HEK293 (cell line): ENCODE measurements around the gene NAALADL2.

Experiments
- CTCF ChIA-PET: fragments of 350-600 bp; formaldehyde crosslinking; extraction: SDS; loops from one replicate; lab custom pipeline; 2021; ENCODE audit warnings: antibody characterized with exemption; lab: Yijun Ruan, JAX
- POLR2A ChIA-PET: fragments of 300-600 bp; formaldehyde crosslinking; extraction: SDS; loops from one replicate; lab custom pipeline; 2020; ENCODE audit warnings: antibody characterized with exemption, inconsistent platforms; lab: Yijun Ruan, JAX
- H3K27ac ChIP-seq: fragments of 200-500 bp; sonication (Bioruptor generic); 2 replicates; pipeline ENCODE4 v1.5.1; 2014; ENCODE audit warnings: low read depth, low read length, control low read depth, inconsistent platforms; ENCODE audit errors: extremely low read depth
- H3K36me3 ChIP-seq, 2 experiments: fragments of 200-500 bp in 1 of 2; sonication (Bioruptor generic) in 1 of 2; 1 replicate in 1 of 2; 2 replicates in 1 of 2; pipeline ENCODE4 v1.5.1; 2014 to 2017; ENCODE audit warnings: inconsistent platforms in 2 of 2, low read length in 2 of 2; ENCODE audit not compliant: control insufficient read depth in 2 of 2, insufficient read depth in 1 of 2
- H3K4me1 ChIP-seq: fragments of 200-500 bp; sonication (Bioruptor generic); 2 replicates; pipeline ENCODE4 v1.5.1; 2014; ENCODE audit warnings: mild to moderate bottlenecking, low read length, inconsistent platforms; ENCODE audit not compliant: control insufficient read depth, insufficient read depth
- H3K4me3 ChIP-seq: 2 replicates; pipeline ENCODE4 v1.5.1; 2011; ENCODE audit warnings: low read depth, mild to moderate bottlenecking, control low read depth, low read length, moderate library complexity
- H3K9me3 ChIP-seq: fragments of 200-500 bp; sonication (Bioruptor generic); 2 replicates; pipeline ENCODE4 v1.5.1; 2014; ENCODE audit warnings: low read depth, low read length, inconsistent platforms; ENCODE audit not compliant: control insufficient read depth, insufficient read depth
- IKZF3 ChIP-seq: fragments of 450-650 bp; IDR thresholded peaks from 2 replicates; pipeline ENCODE4 v1.5.0; 2018; ENCODE audit warnings: missing biosample characterization, mild to moderate bottlenecking, missing genetic modification characterization, moderate library complexity
- SP3 ChIP-seq: fragments of 450-650 bp; formaldehyde crosslinking; IDR thresholded peaks from 2 replicates; pipeline ENCODE4 v1.5.1; 2016; ENCODE audit warnings: missing biosample characterization, missing genetic modification characterization
- TRIM28 ChIP-seq: IDR thresholded peaks from 2 replicates; pipeline ENCODE4 v1.6.1; 2011; ENCODE audit warnings: low read length, control low read depth, borderline replicate concordance
- ZBTB8A ChIP-seq: fragments of 450-650 bp; formaldehyde crosslinking; IDR thresholded peaks from 2 replicates; pipeline ENCODE4 v1.5.1; 2016; ENCODE audit warnings: missing biosample characterization, missing genetic modification characterization
- ZIC2 ChIP-seq: fragments of 450-650 bp; formaldehyde crosslinking; IDR thresholded peaks from 2 replicates; pipeline ENCODE4 v1.5.1; 2016; ENCODE audit warnings: missing biosample characterization, missing genetic modification characterization
- ZNF221 ChIP-seq: fragments of 450-650 bp; formaldehyde crosslinking; IDR thresholded peaks from 2 replicates; pipeline ENCODE4 v1.5.1; 2017; ENCODE audit warnings: missing biosample characterization, missing genetic modification characterization, borderline replicate concordance
- ZNF23 ChIP-seq: fragments of 450-650 bp; formaldehyde crosslinking; IDR thresholded peaks from 2 replicates; pipeline ENCODE4 v1.5.1; 2016; ENCODE audit warnings: missing biosample characterization, missing genetic modification characterization, borderline replicate concordance
- ZNF24 ChIP-seq: fragments of 450-650 bp; formaldehyde crosslinking; IDR thresholded peaks from 2 replicates; pipeline ENCODE4 v1.5.1; 2016; ENCODE audit warnings: missing biosample characterization, missing genetic modification characterization
- ZNF521 ChIP-seq: fragments of 450-650 bp; formaldehyde crosslinking; IDR thresholded peaks from 2 replicates; pipeline ENCODE4 v1.5.1; 2017; ENCODE audit warnings: missing biosample characterization, mild to moderate bottlenecking, missing genetic modification characterization
- ZNF549 ChIP-seq: fragments of 450-650 bp; IDR thresholded peaks from 2 replicates; pipeline ENCODE4 v1.5.1; 2018; ENCODE audit warnings: missing biosample characterization, missing genetic modification characterization, mild to moderate bottlenecking, inconsistent platforms, moderate library complexity
- ZNF558 ChIP-seq: fragments of 450-650 bp; formaldehyde crosslinking; IDR thresholded peaks from 2 replicates; pipeline ENCODE4 v1.5.1; 2016; ENCODE audit warnings: missing biosample characterization, missing genetic modification characterization
- ZNF600 ChIP-seq: fragments of 450-650 bp; formaldehyde crosslinking; IDR thresholded peaks from 2 replicates; pipeline ENCODE4 v1.5.1; 2016; ENCODE audit warnings: missing biosample characterization, missing genetic modification characterization
- ZNF707 ChIP-seq: fragments of 450-650 bp; formaldehyde crosslinking; IDR thresholded peaks from 2 replicates; pipeline ENCODE4 v1.5.1; 2016; ENCODE audit warnings: missing biosample characterization, missing genetic modification characterization
- ZNF76 ChIP-seq: fragments of 450-650 bp; formaldehyde crosslinking; IDR thresholded peaks from 2 replicates; pipeline ENCODE4; 2016; ENCODE audit warnings: low read depth, missing biosample characterization, missing genetic modification characterization, borderline replicate concordance
- ZNF792 ChIP-seq: fragments of 450-650 bp; formaldehyde crosslinking; IDR thresholded peaks from 2 replicates; pipeline ENCODE4 v1.5.1; 2016; ENCODE audit warnings: missing biosample characterization, missing genetic modification characterization
- TF ChIP-seq, protein P1 (sequence below): fragments of 450-650 bp; formaldehyde crosslinking; IDR thresholded peaks from 2 replicates; pipeline ENCODE4 v1.5.1; 2016; ENCODE audit warnings: missing biosample characterization, missing genetic modification characterization
- TF ChIP-seq, protein P2 (sequence below): fragments of 450-650 bp; formaldehyde crosslinking; IDR thresholded peaks from 2 replicates; pipeline ENCODE4 v1.5.1; 2016; ENCODE audit warnings: missing biosample characterization, missing genetic modification characterization
- TF ChIP-seq, protein P3 (sequence below): fragments of 450-650 bp; formaldehyde crosslinking; IDR thresholded peaks from 2 replicates; pipeline ENCODE4 v1.5.1; 2017; ENCODE audit warnings: missing biosample characterization, mild to moderate bottlenecking, missing genetic modification characterization, moderate library complexity
- TF ChIP-seq, protein P4 (sequence below): fragments of 450-650 bp; formaldehyde crosslinking; IDR thresholded peaks from 2 replicates; pipeline ENCODE4 v1.5.1; 2016; ENCODE audit warnings: missing biosample characterization, missing genetic modification characterization

The NAALADL2 gene

DNA sequence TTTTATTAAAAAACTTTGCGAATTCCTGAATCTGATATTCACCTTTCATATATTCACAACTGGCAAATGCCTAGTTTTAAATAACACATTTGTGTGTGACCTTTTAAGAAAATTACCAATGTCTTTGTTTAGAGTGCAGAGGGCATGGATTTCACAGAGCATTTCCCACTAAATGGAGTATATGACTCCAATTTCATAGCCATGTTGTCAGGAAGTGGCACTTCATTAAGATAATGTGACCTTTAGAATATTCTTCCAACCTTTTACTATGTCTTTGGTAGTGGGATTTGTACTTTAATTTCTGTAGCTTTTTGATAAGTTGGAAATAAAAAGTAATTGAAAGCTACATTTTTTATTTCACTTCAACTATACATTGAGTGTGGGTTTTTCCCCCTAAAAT is 188.7 kb downstream of the NAALADL2 start (continued):
- no peak for TF ChIP-seq SP3 (tag by site-specific recombination)
- TF ChIP-seq ZNF521 (tag by site-specific recombination) = no peak

DNA sequence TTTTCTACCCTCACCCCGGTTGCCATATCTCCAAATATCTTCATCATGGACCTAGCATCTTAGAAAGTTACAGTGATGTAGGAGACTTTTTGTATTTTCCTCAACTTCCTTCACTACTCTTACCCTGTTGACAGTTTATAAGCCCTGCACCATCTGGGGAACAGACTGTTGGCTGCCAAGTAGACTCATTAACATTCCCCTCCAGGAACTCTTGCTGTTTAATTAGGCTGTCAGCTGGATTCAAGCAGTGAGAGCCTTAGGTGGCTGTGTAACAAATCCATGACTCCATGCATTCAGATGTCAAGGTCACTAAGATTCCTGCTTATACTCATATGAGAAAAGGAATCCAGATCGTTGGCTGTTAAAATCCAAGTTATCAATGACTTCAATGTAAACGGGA is 198.3 kb downstream of the NAALADL2 start:
- ChIA-PET POLR2A (no interaction called here), CTCF (interaction anchor here (0.6 kb wide), 1 partner anchor 1283 kb away, joined by 4 read pairs; no protein-coding TSS in a partner anchor)
- no peaks in the 10 kb centered on the region for H3K9me3 ChIP-seq
- H3K4me1 ChIP-seq = no peaks in the 10 kb centered on the region
- no peak overlapping the region for H3K27ac ChIP-seq
- no peak for TF ChIP-seq ZNF23 (tag by site-specific recombination)
- TF ChIP-seq ZNF600 = no peak
- no peak for TF ChIP-seq TRIM28
- TF ChIP-seq ZIC2 (tag by site-specific recombination) = peak; percentile 52; the same call in 1 of the 2 replicates
- no peak for TF ChIP-seq ZNF221
- H3K36me3 ChIP-seq = no peaks in the 10 kb centered on the region
- H3K4me3 ChIP-seq = no peak overlapping the region

DNA sequence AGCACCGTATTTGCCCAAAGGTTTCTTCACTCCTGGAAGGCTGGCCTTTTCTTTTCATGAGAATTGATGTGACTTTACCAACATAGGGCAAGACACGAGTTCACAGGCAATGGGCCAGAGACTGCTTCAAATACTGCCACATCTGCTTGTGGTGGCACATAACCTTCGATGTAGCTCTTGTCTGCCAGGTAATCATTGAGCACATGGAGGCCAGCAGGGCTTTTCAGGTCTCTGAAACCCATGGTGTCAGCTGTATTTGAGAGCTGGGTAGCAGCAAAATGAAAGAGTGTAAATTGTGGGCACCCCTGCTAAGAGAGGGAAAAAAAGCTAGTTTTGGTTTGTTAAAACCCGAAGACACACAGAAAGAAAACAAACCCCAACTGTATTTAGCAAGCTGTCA is 200.7 kb downstream of the NAALADL2 start:
- TF ChIP-seq ZNF24 (tag by site-specific recombination) = no peak
- TF ChIP-seq, protein P1, sequence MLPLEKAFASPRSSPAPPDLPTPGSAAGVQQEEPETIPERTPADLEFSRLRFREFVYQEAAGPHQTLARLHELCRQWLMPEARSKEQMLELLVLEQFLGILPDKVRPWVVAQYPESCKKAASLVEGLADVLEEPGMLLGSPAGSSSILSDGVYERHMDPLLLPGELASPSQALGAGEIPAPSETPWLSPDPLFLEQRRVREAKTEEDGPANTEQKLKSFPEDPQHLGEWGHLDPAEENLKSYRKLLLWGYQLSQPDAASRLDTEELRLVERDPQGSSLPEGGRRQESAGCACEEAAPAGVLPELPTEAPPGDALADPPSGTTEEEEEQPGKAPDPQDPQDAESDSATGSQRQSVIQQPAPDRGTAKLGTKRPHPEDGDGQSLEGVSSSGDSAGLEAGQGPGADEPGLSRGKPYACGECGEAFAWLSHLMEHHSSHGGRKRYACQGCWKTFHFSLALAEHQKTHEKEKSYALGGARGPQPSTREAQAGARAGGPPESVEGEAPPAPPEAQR (tag by site-specific recombination) = no peak
- TF ChIP-seq, protein P2, sequence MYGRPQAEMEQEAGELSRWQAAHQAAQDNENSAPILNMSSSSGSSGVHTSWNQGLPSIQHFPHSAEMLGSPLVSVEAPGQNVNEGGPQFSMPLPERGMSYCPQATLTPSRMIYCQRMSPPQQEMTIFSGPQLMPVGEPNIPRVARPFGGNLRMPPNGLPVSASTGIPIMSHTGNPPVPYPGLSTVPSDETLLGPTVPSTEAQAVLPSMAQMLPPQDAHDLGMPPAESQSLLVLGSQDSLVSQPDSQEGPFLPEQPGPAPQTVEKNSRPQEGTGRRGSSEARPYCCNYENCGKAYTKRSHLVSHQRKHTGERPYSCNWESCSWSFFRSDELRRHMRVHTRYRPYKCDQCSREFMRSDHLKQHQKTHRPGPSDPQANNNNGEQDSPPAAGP (tag by site-specific recombination) = no peak
- TF ChIP-seq, protein P3, sequence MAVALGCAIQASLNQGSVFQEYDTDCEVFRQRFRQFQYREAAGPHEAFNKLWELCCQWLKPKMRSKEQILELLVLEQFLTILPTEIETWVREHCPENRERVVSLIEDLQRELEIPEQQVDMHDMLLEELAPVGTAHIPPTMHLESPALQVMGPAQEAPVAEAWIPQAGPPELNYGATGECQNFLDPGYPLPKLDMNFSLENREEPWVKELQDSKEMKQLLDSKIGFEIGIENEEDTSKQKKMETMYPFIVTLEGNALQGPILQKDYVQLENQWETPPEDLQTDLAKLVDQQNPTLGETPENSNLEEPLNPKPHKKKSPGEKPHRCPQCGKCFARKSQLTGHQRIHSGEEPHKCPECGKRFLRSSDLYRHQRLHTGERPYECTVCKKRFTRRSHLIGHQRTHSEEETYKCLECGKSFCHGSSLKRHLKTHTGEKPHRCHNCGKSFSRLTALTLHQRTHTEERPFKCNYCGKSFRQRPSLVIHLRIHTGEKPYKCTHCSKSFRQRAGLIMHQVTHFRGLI (tag by site-specific recombination) = no peak
- no peak for TF ChIP-seq ZNF549 (tag by site-specific recombination)
- no peak for TF ChIP-seq IKZF3 (tag by site-specific recombination)
- no peak for TF ChIP-seq ZNF792
- TF ChIP-seq ZNF558 (tag by site-specific recombination) = no peak
- TF ChIP-seq ZNF76 (tag by site-specific recombination) = no peak
- TF ChIP-seq ZBTB8A (tag by site-specific recombination) = no peak
- TF ChIP-seq, protein P4, sequence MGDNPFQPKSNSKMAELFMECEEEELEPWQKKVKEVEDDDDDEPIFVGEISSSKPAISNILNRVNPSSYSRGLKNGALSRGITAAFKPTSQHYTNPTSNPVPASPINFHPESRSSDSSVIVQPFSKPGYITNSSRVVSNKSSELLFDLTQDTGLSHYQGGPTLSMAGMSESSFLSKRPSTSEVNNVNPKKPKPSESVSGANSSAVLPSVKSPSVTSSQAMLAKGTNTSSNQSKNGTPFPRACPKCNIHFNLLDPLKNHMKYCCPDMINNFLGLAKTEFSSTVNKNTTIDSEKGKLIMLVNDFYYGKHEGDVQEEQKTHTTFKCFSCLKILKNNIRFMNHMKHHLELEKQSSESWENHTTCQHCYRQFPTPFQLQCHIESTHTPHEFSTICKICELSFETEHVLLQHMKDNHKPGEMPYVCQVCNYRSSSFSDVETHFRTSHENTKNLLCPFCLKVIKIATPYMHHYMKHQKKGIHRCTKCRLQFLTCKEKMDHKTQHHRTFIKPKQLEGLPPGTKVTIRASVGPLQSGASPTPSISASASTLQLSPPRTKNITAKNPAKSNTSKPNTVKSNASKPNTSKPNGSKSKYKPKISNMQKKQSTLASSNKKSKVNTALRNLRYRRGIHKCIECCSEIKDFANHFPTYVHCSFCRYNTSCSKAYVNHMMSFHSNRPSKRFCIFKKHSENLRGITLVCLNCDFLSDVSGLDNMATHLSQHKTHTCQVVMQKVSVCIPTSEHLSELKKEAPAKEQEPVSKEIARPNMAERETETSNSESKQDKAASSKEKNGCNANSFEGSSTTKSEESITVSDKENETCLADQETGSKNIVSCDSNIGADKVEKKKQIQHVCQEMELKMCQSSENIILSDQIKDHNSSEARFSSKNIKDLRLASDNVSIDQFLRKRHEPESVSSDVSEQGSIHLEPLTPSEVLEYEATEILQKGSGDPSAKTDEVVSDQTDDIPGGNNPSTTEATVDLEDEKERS (tag by site-specific recombination) = no peak
- no peak for TF ChIP-seq ZNF221
- TF ChIP-seq ZNF707 (tag by site-specific recombination) = no peak
- POLR2A ChIA-PET = no interaction called here
- no peaks in the 10 kb centered on the region for H3K9me3 ChIP-seq
- CTCF ChIA-PET = interaction anchor here (0.7 kb wide), 1 partner anchor 1121 kb away, joined by 3 read pairs; no protein-coding TSS in a partner anchor
- no peaks in the 10 kb centered on the region for H3K36me3 ChIP-seq
- H3K4me3 ChIP-seq = no peak overlapping the region
- no peak overlapping the region for H3K27ac ChIP-seq
- H3K4me1 ChIP-seq = no peaks in the 10 kb centered on the region
